Amygdala (tissue), 56 donors: ENCODE data around the gene ERN1.

Experiments
- DNase-seq, 56 donors: peaks; one replicate each; lab custom pipeline; 2025; lab: John Stamatoyannopoulos, UW

ERN1 gene

DNA sequence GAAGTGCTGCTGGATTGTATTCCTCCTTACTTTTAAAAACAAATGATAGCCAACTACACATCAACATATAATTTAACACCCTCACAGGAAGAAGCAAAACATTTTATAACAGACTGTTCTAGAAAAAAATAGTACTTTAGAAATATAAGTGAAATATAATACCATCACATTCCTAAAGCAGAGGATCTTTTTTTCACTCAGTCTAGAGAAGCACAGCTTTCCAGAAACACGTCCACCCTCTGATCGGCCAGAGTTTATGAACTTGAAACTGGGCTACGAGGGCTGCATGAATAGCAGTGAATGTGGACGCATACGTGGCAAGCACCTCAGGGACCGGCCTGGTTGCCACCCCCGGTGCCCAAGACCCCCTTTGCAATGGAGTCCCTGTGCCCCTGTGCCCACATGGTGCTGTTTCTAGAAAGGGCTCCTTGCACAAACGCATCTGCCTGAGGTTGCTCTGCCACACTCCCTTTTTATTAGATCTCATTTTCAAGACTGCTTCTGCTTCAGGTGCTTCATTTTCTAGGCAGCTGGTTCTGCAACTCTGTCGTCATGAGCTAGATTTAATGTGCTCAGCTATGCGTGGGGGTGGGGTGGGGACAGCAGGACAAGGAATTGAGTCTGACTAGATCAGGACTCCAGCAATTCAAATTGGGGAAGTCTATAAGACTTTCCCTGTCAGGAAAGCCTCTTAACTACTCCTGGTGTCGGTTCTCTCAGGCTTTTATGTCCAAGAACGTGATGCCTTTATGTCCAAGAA is 29.1 kb upstream of the ERN1 start:
- DNase-seq = no peak

DNA sequence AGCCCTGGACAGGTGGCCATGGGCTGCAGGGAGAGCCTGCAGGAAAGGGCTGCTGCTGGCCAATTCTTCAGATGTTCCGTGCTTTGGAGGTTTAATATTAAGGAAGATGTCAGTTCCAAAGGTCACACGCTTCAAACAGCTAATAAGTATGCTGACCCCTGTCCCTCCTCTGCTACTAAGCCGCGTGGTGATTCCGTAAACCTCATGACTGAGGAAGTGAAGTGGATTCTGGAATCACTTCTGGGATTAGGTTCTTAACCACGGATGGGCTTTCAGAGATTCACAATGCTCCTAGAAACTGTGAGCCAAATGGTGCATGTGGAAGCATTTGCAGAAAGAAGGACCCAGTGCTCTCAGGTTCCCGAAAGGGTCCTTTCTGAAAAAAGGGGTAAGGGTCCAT is 28.5 kb upstream of the ERN1 start:
- no peak for DNase-seq

DNA sequence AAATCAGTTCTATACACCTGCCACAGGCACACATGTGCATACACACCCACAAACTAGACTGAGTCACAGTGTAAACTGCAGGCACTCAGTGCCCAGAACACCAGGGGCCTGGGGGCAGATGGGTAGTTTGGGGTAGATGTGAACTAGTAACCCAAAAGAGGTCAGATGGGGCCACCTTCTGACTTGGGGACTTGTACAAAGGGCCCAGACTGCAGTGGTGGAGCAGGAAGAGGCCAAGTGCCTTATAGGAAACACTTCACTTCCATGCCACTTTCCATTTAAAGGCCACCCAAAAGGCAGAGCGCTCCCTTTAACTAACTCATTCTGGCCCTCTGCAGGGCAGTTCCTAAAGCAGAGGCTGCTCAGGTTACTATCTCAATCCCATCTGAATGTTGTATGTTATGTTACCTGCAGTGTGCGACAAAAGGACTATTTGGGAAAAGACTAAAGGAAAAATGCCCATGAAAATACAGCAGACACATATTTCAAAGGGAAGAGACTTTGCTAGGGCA is 27.8 kb upstream of the ERN1 start:
- no peak for DNase-seq

DNA sequence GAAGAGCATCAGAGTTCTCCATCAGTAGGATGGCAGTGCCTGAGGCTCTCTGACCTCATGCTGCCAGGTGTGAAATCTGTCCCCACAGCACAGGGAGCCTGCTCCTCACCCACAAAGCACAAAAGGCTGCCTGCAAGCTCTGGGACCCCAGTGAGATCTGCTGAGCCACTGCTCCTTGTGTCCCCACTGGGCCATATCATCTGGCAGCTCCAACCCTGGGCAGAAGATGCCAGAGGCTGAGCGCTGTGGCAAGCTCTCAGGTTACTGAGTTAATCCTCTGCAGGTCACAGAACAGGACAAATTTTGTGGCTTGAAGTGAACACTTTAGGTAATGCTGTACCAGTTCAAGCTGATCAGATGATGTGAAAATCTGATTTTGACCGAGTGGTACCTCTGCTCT is 26.7 kb upstream of the ERN1 start:
- DNase-seq = peak in 2 of 56 donors; percentile 13 to 49

DNA sequence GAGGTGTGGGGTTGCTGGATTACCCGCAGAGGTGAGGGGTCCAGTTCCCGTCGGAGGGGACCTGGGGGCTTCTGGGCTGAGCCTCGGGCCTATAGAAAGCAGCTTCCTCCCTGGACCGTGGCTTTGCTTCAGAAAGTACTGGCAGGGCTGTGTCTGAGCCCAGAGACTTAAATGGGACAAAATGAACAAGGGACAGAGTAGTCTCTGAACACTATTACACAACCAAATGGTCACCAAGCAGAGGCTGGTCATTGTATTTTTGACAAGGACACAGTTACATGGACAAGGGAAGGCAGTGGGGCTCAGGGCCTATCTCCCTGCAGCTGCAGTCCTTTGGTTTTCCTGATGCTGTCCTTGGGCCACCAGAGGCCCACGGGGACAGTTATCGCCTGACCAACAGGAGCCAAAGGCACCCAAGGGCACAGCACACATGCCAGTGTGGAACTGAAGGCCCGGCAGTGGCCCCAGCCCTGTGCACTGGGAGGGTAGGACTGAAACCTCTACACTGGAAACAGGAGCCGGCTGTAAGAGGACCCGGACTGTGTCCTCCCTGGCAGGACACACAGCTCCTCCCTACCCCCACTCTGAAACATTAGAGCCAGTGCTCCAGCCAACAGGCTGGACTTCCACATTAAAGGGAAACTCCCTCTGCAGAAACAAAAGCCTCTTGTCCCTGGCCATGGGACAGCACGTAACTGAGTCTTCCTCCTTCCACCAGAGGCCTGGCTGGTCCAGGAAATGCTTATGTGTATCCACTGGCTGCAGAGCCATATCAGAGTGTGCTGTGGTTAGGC is 26.0 kb upstream of the ERN1 start:
- peak in 54 of 56 donors; percentile 25 to 94 (median 77) for DNase-seq

DNA sequence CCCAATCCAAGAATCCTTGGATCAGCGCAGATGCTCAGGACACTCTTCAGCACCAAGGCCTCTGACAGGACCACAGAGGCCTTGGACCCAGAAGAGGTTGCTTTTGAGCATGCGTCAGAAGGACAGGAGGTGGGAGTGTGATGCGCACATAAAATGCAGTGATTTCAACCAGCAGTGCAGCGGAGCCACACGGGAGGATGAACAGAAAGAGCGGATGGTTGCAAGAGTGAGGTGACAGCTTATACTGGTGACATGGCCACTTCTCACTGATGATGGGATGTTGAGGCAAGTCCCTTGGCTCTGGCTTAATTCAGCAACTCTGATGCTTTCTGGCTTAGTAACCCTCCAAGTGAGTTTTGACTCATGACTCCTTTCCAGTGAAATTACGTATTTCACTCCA is 25.2 kb upstream of the ERN1 start:
- DNase-seq = no peak

DNA sequence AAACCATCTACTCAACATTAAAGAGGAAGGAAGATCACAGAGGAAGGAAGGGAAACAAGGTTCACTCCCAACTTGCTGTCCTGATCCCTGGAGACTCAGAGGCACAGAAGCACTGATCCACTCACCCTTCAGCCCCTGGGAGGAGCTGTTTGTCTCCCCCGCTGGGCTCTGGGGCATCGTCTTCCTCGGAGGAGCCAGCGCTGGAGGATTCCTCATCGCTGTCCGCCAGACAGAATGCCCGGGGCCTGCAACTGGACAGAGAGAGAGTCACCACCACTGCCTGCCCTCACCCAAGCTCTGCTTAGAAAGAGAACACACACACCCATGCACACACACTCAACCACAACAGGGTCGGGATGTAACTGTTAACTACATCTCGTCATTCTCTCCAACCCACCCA is 24.8 kb upstream of the ERN1 start:
- DNase-seq = peak in 17 of 56 donors; percentile 6 to 51 (median 31)

DNA sequence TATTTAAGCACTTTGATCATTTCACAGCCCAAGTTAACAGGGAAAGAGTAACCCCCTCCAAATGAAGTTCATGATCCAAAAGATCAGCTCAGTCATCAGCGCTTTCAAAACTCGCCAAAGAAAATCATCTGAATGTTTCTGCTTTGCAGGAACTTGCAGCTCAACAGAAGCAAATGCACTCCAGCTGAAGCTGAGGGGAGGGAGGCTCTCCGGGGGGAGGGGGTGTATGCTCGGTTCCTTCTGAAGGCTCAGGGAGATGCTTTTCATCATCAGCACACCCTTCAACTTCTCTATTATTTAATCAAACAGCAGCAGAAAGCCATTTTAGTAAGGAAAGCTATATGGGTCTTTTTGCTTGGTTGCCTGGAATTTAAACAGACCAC is 24.4 kb upstream of the ERN1 start:
- DNase-seq = no peak

DNA sequence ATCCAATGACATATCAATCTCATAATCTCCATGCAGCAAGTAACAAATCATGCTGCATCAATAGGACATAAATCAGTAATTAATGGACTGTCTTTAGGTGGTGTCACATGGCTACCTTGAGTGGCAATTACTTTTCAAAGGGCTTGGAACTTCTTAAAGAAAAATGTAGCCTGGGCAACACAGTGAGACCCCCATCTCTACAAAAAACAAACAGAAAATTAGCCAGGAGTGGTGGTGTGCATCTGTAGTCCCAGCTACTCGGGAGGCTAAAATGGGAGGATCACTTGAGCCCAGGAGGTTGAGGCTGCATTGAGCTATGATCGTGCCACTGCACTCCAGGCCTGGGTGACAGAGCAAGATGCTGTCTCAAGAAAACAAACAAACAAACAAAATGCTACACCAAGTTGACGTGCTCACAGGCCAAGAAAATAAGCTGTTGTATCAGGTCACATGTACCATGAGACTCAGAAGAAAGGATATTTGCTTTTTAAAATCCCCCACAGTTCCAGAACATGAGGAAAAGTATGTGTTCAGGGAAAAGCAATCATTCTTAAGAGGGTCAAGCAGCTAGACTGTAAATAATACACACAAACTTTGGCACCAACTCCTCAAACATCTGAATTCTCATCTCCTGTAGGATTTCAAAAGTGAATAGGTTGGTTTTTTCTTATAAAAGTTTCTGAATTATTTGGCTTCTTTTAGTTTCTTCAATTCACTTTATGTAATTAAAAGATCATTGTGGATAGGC is 23.8 kb upstream of the ERN1 start:
- no peak for DNase-seq

DNA sequence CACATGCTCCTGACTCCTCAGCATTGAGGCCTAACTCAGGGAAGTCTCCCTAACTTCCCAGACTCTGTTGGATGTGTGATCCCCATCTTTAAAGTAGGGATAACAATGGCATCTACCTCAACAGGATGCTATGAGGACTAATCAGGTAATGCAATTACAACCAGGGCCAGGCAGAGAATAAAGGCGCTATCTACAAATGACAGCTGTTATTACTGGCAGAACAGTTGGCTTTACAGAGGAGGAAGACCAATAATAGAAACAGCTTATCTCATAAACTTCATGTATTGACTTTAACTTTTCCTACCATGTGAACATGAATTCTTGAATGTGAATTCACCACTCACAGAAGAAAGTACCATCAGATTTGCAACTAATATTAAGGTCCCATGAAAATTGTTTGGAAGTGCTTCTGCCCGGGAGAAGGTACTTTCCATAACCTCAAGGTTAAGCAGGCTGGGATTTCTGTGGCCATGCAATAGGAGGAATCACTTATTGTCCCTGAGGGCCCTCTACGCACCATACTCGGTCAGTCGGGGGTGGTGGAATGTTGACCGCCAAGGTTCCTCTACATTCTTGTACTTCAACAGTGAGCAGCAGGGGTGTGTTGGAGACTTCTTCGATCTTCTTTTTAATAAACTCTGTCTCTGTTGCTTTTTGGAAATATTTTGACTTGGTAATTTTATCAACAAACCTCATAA is 22.6 kb upstream of the ERN1 start:
- no peak for DNase-seq

DNA sequence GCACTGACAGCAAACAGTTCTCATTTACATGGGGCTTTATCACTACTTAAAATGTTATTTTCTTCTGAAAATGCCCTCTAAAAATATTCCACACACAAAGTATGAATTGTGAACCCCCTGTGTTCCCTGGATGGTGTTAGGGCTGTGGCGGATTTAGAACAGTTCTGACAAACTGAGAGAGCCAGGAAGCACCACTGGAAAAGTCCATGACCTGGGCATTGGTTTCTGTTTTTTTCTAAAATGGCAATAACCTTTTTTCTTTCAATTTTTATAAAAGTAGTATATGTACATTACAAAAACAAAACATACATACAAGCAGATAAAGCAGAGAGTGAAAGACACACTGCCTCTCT is 21.0 kb upstream of the ERN1 start:
- no peak for DNase-seq

DNA sequence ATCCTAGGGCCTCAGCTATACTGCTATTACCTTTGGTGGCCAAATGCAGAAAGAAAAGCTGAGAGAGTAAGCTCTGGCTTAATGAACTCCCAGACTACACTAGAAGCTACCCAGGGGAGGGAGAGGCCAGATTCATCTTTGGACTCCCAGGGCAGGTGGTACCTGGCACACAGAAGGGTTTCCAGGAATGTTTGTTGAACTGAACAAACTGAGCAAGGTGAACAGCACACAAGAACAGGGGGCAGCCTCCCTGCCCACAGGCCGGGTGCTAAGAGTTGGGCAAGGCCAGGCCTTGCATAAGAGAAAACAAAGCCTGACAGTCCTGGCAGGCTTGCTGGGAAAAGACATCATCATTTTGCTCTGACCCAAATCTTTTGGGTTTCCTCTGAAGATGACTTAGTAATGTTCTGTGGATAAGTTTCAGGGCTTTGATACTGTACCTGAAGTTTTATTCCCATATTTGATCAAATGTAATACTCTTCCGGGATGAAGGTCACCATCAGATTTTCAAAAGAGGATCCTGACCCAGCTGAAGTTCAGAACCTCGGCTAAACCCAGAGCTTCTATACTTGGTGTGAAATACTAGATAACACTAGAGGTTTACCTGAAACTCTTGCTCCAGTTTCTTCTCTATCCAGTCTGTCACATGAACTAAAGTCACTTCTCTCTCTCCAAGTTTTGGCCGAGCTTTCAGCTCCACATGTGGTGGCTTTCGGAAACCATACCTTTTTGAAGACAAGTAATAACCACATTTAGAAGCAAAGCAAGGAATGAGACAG is 20.5 kb upstream of the ERN1 start:
- peak in 1 of 56 donors; percentile 14 for DNase-seq

DNA sequence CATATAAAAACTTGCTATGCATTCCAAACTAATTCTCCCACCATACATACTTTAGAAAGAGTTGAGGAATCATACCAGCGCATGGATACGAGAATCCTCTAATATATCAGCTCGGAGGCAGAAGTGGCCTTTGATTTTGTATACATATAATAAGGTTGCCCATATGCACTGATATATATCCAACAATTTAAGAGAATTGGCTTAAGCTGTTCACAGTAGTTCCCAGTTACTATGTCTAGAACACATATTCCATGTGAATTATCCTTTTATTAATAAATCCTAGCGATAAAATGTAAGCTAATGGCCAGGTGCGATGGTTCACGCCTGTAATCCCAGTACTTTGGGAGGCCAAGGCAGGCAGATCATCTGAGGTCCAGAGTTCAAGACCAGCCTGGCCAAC is 19.3 kb upstream of the ERN1 start:
- DNase-seq = no peak

DNA sequence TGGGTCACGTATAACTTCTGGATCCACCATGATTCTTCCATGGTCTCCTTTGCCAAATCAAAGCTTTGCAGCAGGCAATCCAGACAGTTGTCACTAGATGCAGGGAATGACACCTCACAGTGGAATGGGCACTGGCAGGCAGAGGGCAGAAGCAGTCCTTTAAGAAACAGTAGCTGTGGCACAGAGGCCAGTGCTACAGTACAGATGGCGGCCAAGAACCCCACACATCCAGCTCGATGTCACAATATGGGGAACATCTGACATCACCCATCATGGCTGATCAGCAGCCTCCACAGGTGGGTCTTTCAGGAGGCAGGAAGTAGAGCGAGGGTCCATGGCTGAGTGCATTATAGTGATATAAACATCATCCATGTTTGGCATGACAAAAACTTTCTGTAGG is 18.8 kb upstream of the ERN1 start:
- peak in 29 of 56 donors; percentile 5 to 73 (median 30) for DNase-seq

DNA sequence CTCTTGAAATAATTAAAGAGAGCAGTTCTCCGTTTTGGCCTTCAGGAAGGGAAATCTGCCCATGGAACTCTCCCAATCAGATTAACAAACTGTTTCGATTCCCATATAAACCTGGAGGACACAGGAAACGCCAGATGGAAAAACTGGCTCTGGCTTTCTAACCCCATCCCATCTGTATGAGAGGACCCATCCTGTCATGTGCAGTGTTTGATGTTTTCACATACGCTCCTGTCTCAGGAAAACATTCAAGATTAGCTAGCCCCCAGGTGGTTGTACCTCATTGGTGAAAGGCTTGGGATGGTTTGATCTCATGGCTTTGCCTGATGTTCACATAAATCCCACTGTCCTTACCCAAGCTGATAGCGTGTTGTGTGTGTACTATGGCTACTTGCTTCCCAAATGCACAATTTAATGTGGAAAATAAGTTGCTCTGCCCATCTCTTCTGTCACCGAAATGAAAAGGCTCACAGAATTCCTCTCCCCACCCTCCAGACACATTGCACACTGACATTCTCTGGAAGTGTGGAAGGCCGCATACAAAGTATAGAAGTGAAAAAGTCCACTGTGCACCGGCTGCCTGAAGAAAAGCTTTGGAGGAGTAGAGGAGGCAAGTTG is 18.2 kb upstream of the ERN1 start:
- no peak for DNase-seq

DNA sequence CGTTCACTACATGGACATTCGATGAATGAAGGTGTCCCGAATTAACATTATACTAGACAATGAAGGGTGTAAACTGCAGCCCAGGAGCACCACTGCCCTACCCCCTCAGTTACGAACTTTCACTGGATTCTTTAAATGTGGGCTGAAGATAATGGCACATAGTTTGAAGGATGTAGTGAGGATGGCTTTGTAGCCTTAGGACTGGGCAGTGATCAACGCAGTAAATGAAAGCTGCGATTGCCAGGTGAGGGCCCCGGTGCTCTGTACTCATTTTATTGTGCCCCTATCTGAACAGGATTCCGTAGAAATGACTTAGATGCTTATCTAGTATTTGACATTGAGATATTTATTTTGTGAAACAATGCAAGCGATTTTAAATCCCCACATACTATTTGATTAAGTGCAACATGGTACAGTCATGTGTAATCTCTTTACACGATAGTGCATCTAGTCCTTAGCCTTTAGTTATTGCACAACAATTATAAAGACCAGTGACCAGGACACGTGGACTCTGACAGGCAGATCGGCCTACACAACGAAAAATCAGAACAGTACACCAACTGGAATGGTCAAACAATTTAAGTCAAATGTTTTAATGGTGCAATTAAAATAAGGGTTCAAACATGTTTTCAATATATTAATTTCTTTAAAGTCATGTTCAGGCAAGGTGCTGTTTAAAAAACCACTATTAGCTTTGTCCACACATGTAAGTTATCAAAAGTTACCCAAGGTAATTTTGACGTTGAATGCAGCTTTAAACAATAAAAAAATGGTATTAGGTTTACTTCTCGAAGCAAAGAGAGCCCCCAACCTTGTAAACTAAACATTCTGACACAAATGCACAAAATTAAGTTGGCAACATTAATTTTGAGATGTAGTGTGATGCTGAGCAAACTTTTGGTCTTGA is 17.4 kb upstream of the ERN1 start:
- DNase-seq = no peak

DNA sequence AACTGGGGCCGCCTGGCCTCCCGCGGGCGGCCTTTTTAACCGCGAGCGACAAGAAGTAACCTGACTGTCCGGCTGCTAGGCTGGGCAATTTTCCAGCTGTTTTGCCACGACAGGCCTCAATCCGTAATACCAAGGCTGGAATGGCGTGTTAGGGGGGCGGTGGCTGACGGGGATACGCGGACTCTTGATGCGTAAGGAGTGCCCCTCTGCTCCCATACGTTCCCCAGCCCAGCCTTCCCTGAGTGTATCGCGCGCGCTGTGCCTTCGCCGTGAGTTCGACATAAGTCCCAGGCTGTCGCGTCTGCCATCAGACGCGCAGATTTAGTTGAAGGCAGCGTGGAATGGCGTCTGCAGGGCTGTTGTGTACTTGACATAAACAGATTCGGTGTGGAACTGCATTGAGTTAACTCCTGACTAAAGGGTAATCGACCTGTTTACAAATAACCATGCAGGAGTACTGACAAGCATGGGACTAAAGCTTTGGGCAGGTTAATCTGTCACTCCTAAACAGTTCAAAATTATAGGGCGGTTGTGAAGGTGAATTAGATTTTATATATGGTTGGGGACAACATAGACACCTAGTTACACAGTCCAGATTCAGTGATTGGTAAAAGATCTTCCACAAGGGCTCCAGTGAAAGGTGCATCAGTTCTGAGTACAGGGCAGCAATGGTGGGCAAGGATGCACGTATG is 16.6 kb upstream of the ERN1 start:
- DNase-seq = peak in 39 of 56 donors; percentile 15 to 89 (median 55)
